ENCODE measurements around the gene ARHGEF7. TPM values are rescaled to one million over a fixed set of nuclear protein-coding genes. Genes with fewer than 3 reads are reported as not detected.

Gene ARHGEF7
- total RNA-seq, 1 donor from 2014 or later: 73.7 TPM

DNA sequence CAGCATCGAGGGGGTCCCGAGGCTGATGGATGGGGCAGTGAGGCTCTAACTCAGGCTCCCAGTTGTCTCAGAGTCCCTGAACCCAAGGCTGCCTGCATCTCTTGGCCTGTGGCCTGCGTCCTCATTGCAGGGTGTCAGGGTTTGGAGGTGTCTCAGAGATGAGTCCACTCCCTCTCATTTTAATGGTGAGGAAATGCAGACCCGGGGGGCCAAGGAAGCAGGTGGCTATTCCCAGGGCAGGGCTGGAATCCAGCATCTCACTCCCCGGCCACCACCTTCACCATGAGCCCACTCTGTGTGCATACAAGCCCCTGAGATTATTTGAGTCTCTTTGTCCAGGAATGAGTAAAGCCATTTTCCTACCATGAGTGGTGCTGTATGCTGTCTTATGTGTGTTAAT lies 226.8 kb downstream of the ARHGEF7 start:
- no peak for DNase-seq (ENCODE audit: low spot score)
- Mint-ChIP-seq H3K36me3 (ENCODE audit: low read depth) (no peaks in the 10 kb centered on the region), H3K27me3 (ENCODE audit: insufficient read depth) (no peaks in the 10 kb centered on the region), H3K27ac (no peak overlapping the region), H3K4me3 (no peak overlapping the region), H3K9me3 (peaks cover 4% of the 10 kb centered on the region), H3K4me1 (ENCODE audit: low read depth) (no peaks in the 10 kb centered on the region)
- intact Hi-C loops (cut with micrococcal nuclease): no loop called here

DNA sequence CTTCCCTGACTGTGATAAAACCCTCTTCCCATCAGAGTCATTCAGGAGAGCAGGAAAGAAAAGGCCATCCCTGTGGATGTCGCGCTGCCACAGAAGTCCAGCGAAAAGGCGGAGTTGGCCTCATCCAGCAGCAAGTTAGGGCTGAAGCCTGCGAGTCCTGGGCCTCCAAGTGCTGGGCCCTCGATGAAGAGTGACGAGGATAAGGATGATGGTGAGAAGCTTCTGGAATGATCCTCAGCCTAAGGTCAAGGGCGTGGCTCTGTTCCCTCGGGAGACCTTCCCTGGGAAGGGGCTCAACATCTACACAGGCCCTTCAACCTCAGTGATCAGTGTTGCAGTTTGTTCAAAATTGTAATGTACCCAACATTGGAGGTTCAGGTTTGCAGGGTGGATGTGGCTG lies 227.6 kb downstream of the ARHGEF7 start:
- H3K27me3 Mint-ChIP-seq (ENCODE audit: insufficient read depth): no peaks in the 10 kb centered on the region
- H3K27ac Mint-ChIP-seq: no peak overlapping the region
- H3K4me1 Mint-ChIP-seq (ENCODE audit: low read depth): no peaks in the 10 kb centered on the region
- intact Hi-C loops (cut with micrococcal nuclease): no loop called here
- no peak for DNase-seq (ENCODE audit: low spot score)
- no peaks in the 10 kb centered on the region for H3K36me3 Mint-ChIP-seq (ENCODE audit: low read depth)
- peaks cover 4% of the 10 kb centered on the region for H3K9me3 Mint-ChIP-seq
- no peak overlapping the region for H3K4me3 Mint-ChIP-seq

GRCh38 chr13:111343186-111343805 lies 228.2 kb downstream of the ARHGEF7 start:
- Mint-ChIP-seq H3K27ac (no peak overlapping the region), H3K4me1 (ENCODE audit: low read depth) (no peaks in the 10 kb centered on the region), H3K4me3 (no peak overlapping the region), H3K9me3 (peaks cover 4% of the 10 kb centered on the region), H3K36me3 (ENCODE audit: low read depth) (no peaks in the 10 kb centered on the region), H3K27me3 (ENCODE audit: insufficient read depth) (no peaks in the 10 kb centered on the region)
- no peak for DNase-seq (ENCODE audit: low spot score)
- intact Hi-C loops (cut with micrococcal nuclease): no loop called here

- Mint-ChIP-seq H3K27me3 (ENCODE audit: insufficient read depth) (no peaks in the 10 kb centered on the region), H3K4me3 (no peak overlapping the region), H3K4me1 (ENCODE audit: low read depth) (no peaks in the 10 kb centered on the region), H3K9me3 (no peaks in the 10 kb centered on the region), H3K36me3 (ENCODE audit: low read depth) (no peaks in the 10 kb centered on the region), H3K27ac (no peak overlapping the region)
- no peak for DNase-seq (ENCODE audit: low spot score)
- intact Hi-C loops (cut with micrococcal nuclease): no loop called here
Measured at GRCh38 chr13:111344471-111345191, 229.5 kb downstream of the ARHGEF7 start.

DNA sequence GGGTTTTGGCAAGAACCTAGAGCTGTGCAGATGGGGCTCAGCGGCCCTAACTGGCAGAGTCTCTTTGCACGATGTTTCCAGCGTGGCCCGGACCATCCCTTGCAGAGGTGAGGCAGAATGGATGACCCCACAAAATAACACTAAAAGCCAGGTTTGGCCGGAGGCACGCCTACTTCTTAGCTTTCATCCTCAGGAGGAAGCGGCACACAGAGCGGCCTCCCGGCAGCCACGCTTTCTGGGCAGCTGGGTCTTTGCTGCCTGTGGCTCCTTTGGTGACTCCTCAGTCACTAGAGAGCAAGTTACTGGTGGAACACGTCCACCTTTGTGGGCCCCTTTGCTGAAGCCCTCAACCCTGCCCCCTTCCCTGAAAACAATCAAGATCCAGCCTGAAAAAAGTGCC lies 230.6 kb downstream of the ARHGEF7 start:
- Mint-ChIP-seq H3K27me3 (ENCODE audit: insufficient read depth) (no peaks in the 10 kb centered on the region), H3K4me3 (no peak overlapping the region), H3K36me3 (ENCODE audit: low read depth) (no peaks in the 10 kb centered on the region), H3K4me1 (ENCODE audit: low read depth) (no peaks in the 10 kb centered on the region), H3K27ac (no peak overlapping the region), H3K9me3 (no peaks in the 10 kb centered on the region)
- no peak for DNase-seq (ENCODE audit: low spot score)
- intact Hi-C loops (cut with micrococcal nuclease): no loop called here

DNA sequence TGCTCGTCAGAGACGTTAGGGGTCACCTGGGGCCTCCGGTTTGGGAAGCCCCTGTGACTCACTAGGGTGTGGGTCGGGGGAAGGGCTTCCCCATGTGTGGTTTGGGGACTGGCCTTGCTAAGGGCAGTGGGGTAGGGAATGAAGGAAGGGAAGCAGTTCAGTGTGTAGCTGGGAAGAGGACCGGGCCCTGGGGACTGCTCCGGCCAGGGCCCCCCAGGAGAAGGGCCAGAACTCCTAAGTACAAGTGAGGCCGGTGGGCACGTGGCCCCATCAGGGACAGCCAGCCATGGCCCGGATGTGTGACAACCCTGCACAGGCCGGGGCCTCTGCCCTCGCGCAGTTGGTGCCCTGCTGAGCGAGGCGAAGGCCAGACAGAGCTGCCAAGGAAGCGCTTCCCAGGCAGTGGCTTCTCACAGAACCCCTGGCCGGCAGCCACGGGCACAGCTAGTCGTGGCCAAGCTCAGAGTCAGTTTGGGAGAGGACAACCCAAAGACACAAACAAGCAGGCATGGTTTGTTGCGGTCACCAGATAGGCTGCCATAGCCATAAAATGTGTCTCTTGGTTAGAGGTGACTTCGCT lies 231.1 kb downstream of the ARHGEF7 start:
- intact Hi-C loops (cut with micrococcal nuclease): no loop called here
- Mint-ChIP-seq H3K27ac (no peak overlapping the region), H3K9me3 (no peaks in the 10 kb centered on the region), H3K36me3 (ENCODE audit: low read depth) (no peaks in the 10 kb centered on the region), H3K27me3 (ENCODE audit: insufficient read depth) (no peaks in the 10 kb centered on the region), H3K4me1 (ENCODE audit: low read depth) (no peaks in the 10 kb centered on the region), H3K4me3 (no peak overlapping the region)
- no peak for DNase-seq (ENCODE audit: low spot score)

GRCh38 chr13:111347438-111347837 lies 232.3 kb downstream of the ARHGEF7 start:
- H3K27me3 Mint-ChIP-seq (ENCODE audit: insufficient read depth): peaks cover 2% of the 10 kb centered on the region
- intact Hi-C loops (cut with micrococcal nuclease): no loop called here
- no peak overlapping the region for H3K27ac Mint-ChIP-seq
- no peak overlapping the region for H3K4me3 Mint-ChIP-seq
- no peaks in the 10 kb centered on the region for H3K36me3 Mint-ChIP-seq (ENCODE audit: low read depth)
- no peaks in the 10 kb centered on the region for H3K4me1 Mint-ChIP-seq (ENCODE audit: low read depth)
- DNase-seq (ENCODE audit: low spot score): no peak
- no peaks in the 10 kb centered on the region for H3K9me3 Mint-ChIP-seq

- Mint-ChIP-seq H3K4me1 (ENCODE audit: low read depth) (no peaks in the 10 kb centered on the region), H3K27me3 (ENCODE audit: insufficient read depth) (peaks cover 11% of the 10 kb centered on the region), H3K9me3 (no peaks in the 10 kb centered on the region), H3K4me3 (no peak overlapping the region), H3K27ac (no peak overlapping the region), H3K36me3 (ENCODE audit: low read depth) (no peaks in the 10 kb centered on the region)
- intact Hi-C loops (cut with micrococcal nuclease): no loop called here
- no peak for DNase-seq (ENCODE audit: low spot score)
Measured at GRCh38 chr13:111353508-111353907, 238.4 kb downstream of the ARHGEF7 start.

DNA sequence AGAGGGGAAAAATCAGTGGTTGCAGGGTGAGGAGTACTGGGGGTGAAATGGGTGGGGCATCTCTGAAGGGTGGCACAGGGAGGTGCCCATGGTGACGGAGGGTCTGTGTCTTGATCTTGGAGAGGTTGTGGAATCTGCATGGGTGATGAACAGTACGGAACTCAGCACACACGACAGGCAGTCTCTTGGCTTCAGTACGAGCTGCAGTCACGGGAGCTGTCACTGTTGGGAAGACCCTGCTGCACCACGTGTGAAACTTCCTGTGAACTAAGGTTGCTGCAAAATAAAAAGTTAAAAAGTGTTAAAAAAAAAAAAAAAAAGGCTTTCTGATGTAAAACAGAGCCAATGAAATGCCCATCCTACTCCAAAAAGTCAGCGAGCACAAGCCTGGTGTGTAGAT lies 239.7 kb downstream of the ARHGEF7 start:
- H3K36me3 Mint-ChIP-seq (ENCODE audit: low read depth): no peaks in the 10 kb centered on the region
- no peak overlapping the region for H3K27ac Mint-ChIP-seq
- no peak for DNase-seq (ENCODE audit: low spot score)
- H3K9me3 Mint-ChIP-seq: no peaks in the 10 kb centered on the region
- H3K4me3 Mint-ChIP-seq: no peak overlapping the region
- no peaks in the 10 kb centered on the region for H3K4me1 Mint-ChIP-seq (ENCODE audit: low read depth)
- intact Hi-C loops (cut with micrococcal nuclease): no loop called here
- peaks cover 11% of the 10 kb centered on the region for H3K27me3 Mint-ChIP-seq (ENCODE audit: insufficient read depth)

Other genes with a start within 250 kb of the ARHGEF7 start
- gene ANKRD10, start 200.2 kb upstream of the ARHGEF7 start, total RNA-seq: 163 and 176 TPM in 2 replicates
- gene TEX29, start 205.3 kb downstream of the ARHGEF7 start, total RNA-seq: 0.42 and 0.70 TPM in 2 replicates

All from activated T-helper 1 cell treated with anti-CD3 and anti-CD28 coated beads, Interleukin-12 subunit alpha, Interleukin-12 subunit beta, Interleukin-2, Interleukin-4 antibody, amounts not matched to agents 30 ng/mL and 10 ng/mL and 1 ng/mL, durations not matched to agents 14 hours and 24 hours and 36 hours (primary cell).